Lung (tissue), 12 donors: ENCODE measurements around the gene TMEM270. TPM values are rescaled to one million over a fixed set of nuclear protein-coding genes. Genes with fewer than 3 reads are reported as not detected.
"Not testable (repeated sequence)": the region's sequence is repeated elsewhere in the genome, so short reads cannot be mapped to it uniquely, and the experiment has no call there.

Experiments used
- ATAC-seq: fragments of 200-7000 bp; cut with Tn5 transposase; one replicate; pipeline ENCODE4 v1.9.1; 2020; ENCODE audit warnings: moderate number of reproducible peaks; ENCODE audit not compliant: insufficient read depth, low FRiP score
- DNase-seq, 3 donors: peaks; one replicate each; pipeline ENCODE4 v3.0.0-alpha.2; 2013 to 2017
- H3K27ac ChIP-seq, 2 donors: one replicate each; pipeline ENCODE4 v1.5.1; 2013; ENCODE audit warnings: mild to moderate bottlenecking in 2 of 2, moderate library complexity in 2 of 2, control low read depth in 1 of 2, inconsistent platforms in 1 of 2, low read depth in 1 of 2, low read length in 1 of 2
- H3K27me3 ChIP-seq, 3 donors: one replicate each; pipeline ENCODE4 v1.5.1; 2013; ENCODE audit warnings: low read length in 2 of 3; ENCODE audit not compliant: control insufficient read depth in 3 of 3, insufficient read depth in 3 of 3
- H3K36me3 ChIP-seq, 4 donors: one replicate each; pipeline ENCODE4 v1.5.1; 2013; ENCODE audit warnings: low read length in 4 of 4, mild to moderate bottlenecking in 1 of 4, moderate library complexity in 1 of 4; ENCODE audit not compliant: control insufficient read depth in 4 of 4, insufficient read depth in 4 of 4
- H3K4me1 ChIP-seq, 5 donors: one replicate each; pipeline ENCODE4 v1.5.1; 2013; ENCODE audit warnings: low read length in 5 of 5, mild to moderate bottlenecking in 2 of 5, moderate library complexity in 1 of 5; ENCODE audit not compliant: control insufficient read depth in 5 of 5, insufficient read depth in 5 of 5
- H3K4me3 ChIP-seq: one replicate; pipeline ENCODE4 v1.5.1; 2013; ENCODE audit warnings: mild to moderate bottlenecking, control low read depth, moderate library complexity
- H3K9ac ChIP-seq, 2 donors: one replicate each; pipeline ENCODE4 v1.5.1; 2013; ENCODE audit warnings: low read length in 2 of 2, control low read depth in 1 of 2; ENCODE audit not compliant: insufficient read depth in 1 of 2
- H3K9me3 ChIP-seq, 4 donors: one replicate each; pipeline ENCODE4 v1.5.1; 2013; ENCODE audit warnings: low read length in 3 of 4, mild to moderate bottlenecking in 1 of 4, moderate library complexity in 1 of 4; ENCODE audit not compliant: control insufficient read depth in 4 of 4, insufficient read depth in 3 of 4
- CTCF ChIP-seq: IDR thresholded peaks from 2 replicates; pipeline ENCODE4 v1.5.1; 2012; ENCODE audit warnings: mild to moderate bottlenecking; ENCODE audit errors: control extremely low read depth, extremely low read depth
- WGBS, 2 donors: extraction: QIAGEN DNeasy Blood & Tissue Kit; methylation state at CpG; one replicate each; pipeline ENCODE4 v1.1.7; 2013; 5-methylcytosine and 5-hydroxymethylcytosine counted together
- polyA plus RNA-seq, 2 donors: library from polyadenylated mRNA; stranded (reverse); fragments of 200-250 nt; gene quantifications; one replicate each; pipeline ENCODE4 v1.2.1, GENCODE V29; 2013
- total RNA-seq, 2 donors: library from RNA; depleted of rRNA in 1 of 2; stranded (reverse); fragments of >200 nt in 1 of 2; gene quantifications; one replicate each; pipeline ENCODE4 v1.2.1, GENCODE V29; 2014 to 2021
- donor health status: control.
- donor health status: control.
- donor health status: Bipolar disorder and iron deficiency.
- donor health status: healthy.
- donor health status: DM: yes; HTN: yes; CAD: no.

Gene TMEM270
- total and polyA plus RNA-seq, 4 donors = 0.19 to 1.1 (median 0.20) TPM; not detected in 1

- ATAC-seq (no peak), DNase-seq (peak in 1 of 3 donors; percentile 28)
- no peak overlapping the region for H3K27ac ChIP-seq
- TF ChIP-seq CTCF = no peak
- H3K9ac ChIP-seq = no peak overlapping the region
- H3K9me3 ChIP-seq = no peaks in the 10 kb centered on the region
- 11 to 23% methylated on average over 9 of the region's 9 CpGs for WGBS, 2 donors
- no peaks in the 10 kb centered on the region for H3K27me3 ChIP-seq
- peaks cover 0 to 7% (median 3%) of the 10 kb centered on the region in 5 donors for H3K4me1 ChIP-seq
- H3K36me3 ChIP-seq = no peaks in the 10 kb centered on the region
- H3K4me3 ChIP-seq = no peak overlapping the region
These were observed 16.8 kb upstream of the TMEM270 start for GRCh38 chr7:73844131-73844547.

DNA sequence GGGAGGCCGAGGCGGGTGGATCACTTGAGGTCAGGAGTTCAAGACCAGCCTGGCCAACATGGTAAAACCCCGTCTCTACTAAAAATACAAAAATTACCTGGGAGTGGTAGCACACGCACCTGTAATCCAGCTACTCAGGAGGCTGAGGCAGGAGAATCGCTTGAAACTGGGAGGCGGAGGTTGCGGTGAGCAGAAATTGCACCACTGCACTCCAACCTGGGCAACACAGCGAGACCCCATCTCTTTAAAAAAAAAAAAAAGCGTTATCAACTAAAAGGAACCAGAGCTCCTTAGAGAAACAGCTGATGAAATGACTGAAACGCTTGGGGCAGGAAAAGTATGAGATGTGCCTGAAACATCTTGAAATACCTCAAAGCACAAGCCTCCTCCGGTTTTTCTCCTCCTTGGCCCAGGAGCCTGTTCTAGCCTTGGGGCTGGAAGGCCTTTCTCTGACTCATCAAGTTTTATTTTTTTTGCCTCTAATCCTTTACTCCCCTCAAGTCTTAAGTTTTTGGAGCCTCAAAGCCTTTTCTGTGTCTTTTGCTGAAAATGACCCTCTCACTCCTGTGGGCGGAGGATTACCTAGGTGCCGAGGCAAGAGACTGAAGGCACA lies 16.0 kb upstream of the TMEM270 start:
- TF ChIP-seq CTCF = no peak
- Histone ChIP-seq H3K9ac (no peak overlapping the region), H3K27me3 (no peaks in the 10 kb centered on the region), H3K27ac (no peak overlapping the region), H3K9me3 (no peaks in the 10 kb centered on the region), H3K4me3 (no peak overlapping the region), H3K4me1 (peaks cover 0 to 7% (median 3%) of the 10 kb centered on the region in 5 donors), H3K36me3 (no peaks in the 10 kb centered on the region)
- 83 to 88% methylated on average over 13 of the region's 13 CpGs for WGBS, 2 donors
- DNase-seq = no peak
- ATAC-seq = no peak

DNA sequence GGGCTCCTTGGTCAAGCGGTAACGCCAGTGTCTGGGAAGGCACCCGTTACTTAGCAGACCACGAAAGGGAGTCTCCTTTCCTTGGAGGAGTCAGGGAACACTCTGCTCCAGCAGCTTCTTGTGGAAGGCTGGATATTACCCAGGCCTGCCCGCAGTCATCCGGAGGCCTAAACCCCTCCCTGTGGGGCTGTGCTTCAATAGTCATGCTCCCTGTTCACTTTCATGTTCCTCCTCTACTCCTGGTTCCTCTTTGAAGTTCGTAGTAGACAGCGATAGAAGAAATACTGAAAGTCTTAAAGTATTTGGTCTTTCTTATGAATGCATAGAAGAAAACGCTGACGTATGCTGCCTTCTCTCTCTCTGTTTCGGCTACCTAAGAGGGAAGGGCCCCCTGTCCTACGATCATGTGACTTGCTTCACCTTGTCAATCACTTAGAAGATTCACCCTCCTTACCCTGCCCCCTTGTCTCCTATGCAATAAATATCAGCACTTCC lies 15.2 kb upstream of the TMEM270 start:
- H3K27ac ChIP-seq, H3K4me1 ChIP-seq, H3K9ac ChIP-seq, H3K27me3 ChIP-seq, H3K4me3 ChIP-seq, H3K9me3 ChIP-seq, H3K36me3 ChIP-seq, ATAC-seq, DNase-seq: not testable (repeated sequence)
- 60 to 65% methylated on average over 12 of the region's 12 CpGs for WGBS, 2 donors

- 93 to 94% methylated on average over 10 of the region's 10 CpGs for WGBS, 2 donors
- H3K4me3 ChIP-seq = no peak overlapping the region
- peaks cover 0 to 4% (median 0%) of the 10 kb centered on the region in 5 donors for H3K4me1 ChIP-seq
- H3K9ac ChIP-seq = no peak overlapping the region
- no peak for TF ChIP-seq CTCF
- DNase-seq (no peak), ATAC-seq (no peak)
- H3K36me3 ChIP-seq = no peaks in the 10 kb centered on the region
- no peaks in the 10 kb centered on the region for H3K27me3 ChIP-seq
- no peak overlapping the region for H3K27ac ChIP-seq
- H3K9me3 ChIP-seq = no peaks in the 10 kb centered on the region
These were observed 12.8 kb upstream of the TMEM270 start for GRCh38 chr7:73847941-73848723.
